Transverse colon (tissue), 4 donors: ENCODE measurements around the gene ZKSCAN1.

Source experiments
- CTCF ChIP-seq, 5 experiments: fragments of 200-600 bp in 3 of 5; fragments of 450-650 bp in 2 of 5; sonication (generic) in 3 of 5; IDR thresholded peaks; 1 replicate in 2 of 5; 2 replicates in 3 of 5; pipeline ENCODE4 v1.5.1; 2016 to 2017; ENCODE audit warnings: antibody characterized with exemption in 5 of 5, inconsistent platforms in 3 of 5, mild to moderate bottlenecking in 2 of 5, moderate library complexity in 1 of 5
- POLR2A ChIP-seq: fragments of 450-650 bp; IDR thresholded peaks from one replicate; pipeline ENCODE4 v1.6.1; 2016; ENCODE audit warnings: antibody characterized with exemption, mild to moderate bottlenecking, moderate library complexity
- POLR2AphosphoS5 ChIP-seq, 3 donors: sonication (generic); formaldehyde crosslinking; IDR thresholded peaks; one replicate each; pipeline ENCODE4 v1.6.1; 2016; ENCODE audit warnings: antibody characterized with exemption in 3 of 3

- TF ChIP-seq POLR2A = no peak
- TF ChIP-seq CTCF (IDR thresholded peaks at IDR 0.05) = no peak
- TF ChIP-seq POLR2AphosphoS5 (IDR thresholded peaks at IDR 0.05) = no peak
These were observed 25.2 kb downstream of the ZKSCAN1 start for GRCh38 chr7:100040575-100040974.
